GM23248 (cell line): Measurements from ENCODE around the gene EML2.

Experiments
- EZH2 ChIP-seq: fragments of 200-600 bp; sonication (generic); IDR thresholded peaks from 2 replicates; pipeline ENCODE4 v1.6.1; 2018; ENCODE audit warnings: antibody characterized with exemption, mild to moderate bottlenecking; ENCODE audit not compliant: insufficient read depth, poor library complexity, severe bottlenecking
- EZH2phosphoT487 ChIP-seq: fragments of 200-600 bp; sonication (generic); IDR thresholded peaks from 2 replicates; pipeline ENCODE4 v1.6.1; 2018; ENCODE audit warnings: antibody characterized with exemption, moderate library complexity, mild to moderate bottlenecking, low read depth; ENCODE audit not compliant: insufficient read depth

DNA sequence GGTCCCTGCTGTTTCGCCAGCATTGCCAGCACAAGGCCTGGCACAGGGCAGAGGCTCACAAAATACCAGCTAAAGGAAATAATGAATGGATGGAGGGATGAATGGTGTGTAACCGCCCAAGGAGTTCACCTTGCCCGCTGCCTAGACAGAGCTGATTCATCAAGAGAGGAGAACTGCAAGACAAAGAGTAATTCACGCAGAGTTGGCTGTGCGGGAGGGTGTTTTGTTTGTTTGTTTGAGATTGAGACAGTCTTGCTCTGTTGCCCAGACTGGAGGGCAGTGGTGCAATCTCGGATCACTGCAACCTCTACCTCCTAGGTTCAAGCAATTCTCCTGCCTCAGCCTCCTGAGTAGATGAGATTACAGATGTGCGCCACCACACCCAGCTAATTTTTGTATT is 57.6 kb downstream of the EML2 start:
- TF ChIP-seq EZH2phosphoT487: no peak
- TF ChIP-seq EZH2: no peak
